ENCODE data around the gene ITGA11. TPM values are rescaled to one million over a fixed set of nuclear protein-coding genes. Genes with fewer than 3 reads are reported as not detected.

Gene ITGA11
- total and polyA plus RNA-seq, 2 experiments from 2014 or later: 0.03 to 0.40 TPM

DNA sequence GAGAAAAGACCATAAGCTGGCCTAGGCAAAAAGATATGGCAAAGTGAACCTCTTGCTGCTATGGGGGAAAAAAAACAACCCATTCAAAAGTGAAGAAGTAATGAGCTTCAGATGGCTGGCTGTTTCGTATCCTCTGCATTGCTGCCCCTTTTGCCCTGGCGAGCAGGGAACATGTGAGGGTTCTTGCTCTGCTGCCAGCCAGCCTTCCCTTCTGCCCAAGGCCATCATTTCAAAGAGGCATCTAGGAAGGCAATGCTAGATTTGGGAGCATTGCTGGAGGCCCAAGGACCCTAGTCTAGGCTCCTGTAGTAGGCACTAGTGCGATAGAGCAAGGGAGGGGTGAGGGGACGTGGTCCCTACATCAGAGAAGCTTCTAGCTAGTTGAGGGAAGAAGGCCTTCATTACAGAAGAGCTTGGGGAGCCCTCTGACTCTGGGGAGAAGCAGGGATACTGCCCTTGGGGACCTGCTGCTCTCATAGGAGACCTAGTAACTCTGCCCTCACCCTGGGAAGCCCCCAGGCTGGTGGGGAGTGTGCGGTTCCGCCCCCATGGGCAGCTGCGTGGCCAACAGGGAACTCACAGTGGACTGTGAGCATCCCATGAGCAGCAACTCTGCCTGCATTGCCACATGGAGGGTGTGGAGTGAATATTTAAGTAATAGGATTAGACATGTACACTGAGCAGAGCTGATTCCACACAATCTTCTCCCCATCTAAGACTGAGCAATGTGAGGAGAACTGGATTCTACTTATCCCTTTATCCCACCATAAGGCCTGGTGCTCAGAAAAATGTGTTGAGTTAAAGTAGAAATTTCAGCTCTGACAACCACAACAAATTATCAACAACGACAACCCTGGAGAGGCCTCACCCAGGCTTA, 21.3 kb downstream of the ITGA11 start:
- no peaks in the 10 kb centered on the region for H3K4me1 ChIP-seq (ENCODE audit: insufficient read depth)
- TF ChIP-seq POLR2AphosphoS5 (IDR thresholded peaks at IDR 0.05; ENCODE audit: low read depth): no peak
- no peaks in the 10 kb centered on the region for H4K20me1 ChIP-seq (replicated peaks; ENCODE audit: insufficient read depth)
- H3K4me3 ChIP-seq: no peak overlapping the region
- no peaks in the 10 kb centered on the region for H3K79me2 ChIP-seq (replicated peaks; ENCODE audit: insufficient read depth)
- no peaks in the 10 kb centered on the region for H3F3A ChIP-seq (replicated peaks; ENCODE audit: low read depth)
- Mint-ChIP-seq H3K27me3 (ENCODE audit: insufficient read depth, low read depth, poor library complexity) (peaks cover 8% of the 10 kb centered on the region), H3K36me3 (ENCODE audit: low read depth) (no peaks in the 10 kb centered on the region), H3K4me3 (no peak overlapping the region), H3K9me3 (no peaks in the 10 kb centered on the region), H3K27ac (no peak overlapping the region), H3K4me1 (no peaks in the 10 kb centered on the region)
- no peak overlapping the region for H3K27ac ChIP-seq (ENCODE audit: low read depth)
- 0 out of 2 replicates have a peak, but pooled peaks cover 4% of the 10 kb centered on the region for H3K9me2 ChIP-seq (ENCODE audit: insufficient read depth)
- H3K4me2 ChIP-seq: no peak overlapping the region
- no peaks in the 10 kb centered on the region for H3K36me3 ChIP-seq (ENCODE audit: insufficient read depth)
- no peak for ATAC-seq
- no peak overlapping the region for H2AFZ ChIP-seq
- no peaks in the 10 kb centered on the region for H3K27me3 ChIP-seq (ENCODE audit: insufficient read depth)
- no peak for DNase-seq (ENCODE audit: low spot score)

GRCh38 chr15:68409736-68410370, 22.1 kb downstream of the ITGA11 start:
- Mint-ChIP-seq H3K4me3 (no peak overlapping the region), H3K27me3 (ENCODE audit: insufficient read depth, low read depth, poor library complexity) (peaks cover 8% of the 10 kb centered on the region), H3K9me3 (no peaks in the 10 kb centered on the region), H3K4me1 (no peaks in the 10 kb centered on the region), H3K27ac (no peak overlapping the region), H3K36me3 (ENCODE audit: low read depth) (no peaks in the 10 kb centered on the region)
- Histone ChIP-seq H3K4me3 (no peak overlapping the region), H2AFZ (no peak overlapping the region), H3K9me2 (ENCODE audit: insufficient read depth) (0 out of 2 replicates have a peak, but pooled peaks cover 1% of the 10 kb centered on the region), H3K79me2 (replicated peaks; ENCODE audit: insufficient read depth) (no peaks in the 10 kb centered on the region), H3K27ac (ENCODE audit: low read depth) (no peak overlapping the region), H3K36me3 (ENCODE audit: insufficient read depth) (no peaks in the 10 kb centered on the region), H3K4me1 (ENCODE audit: insufficient read depth) (no peaks in the 10 kb centered on the region), H4K20me1 (replicated peaks; ENCODE audit: insufficient read depth) (no peaks in the 10 kb centered on the region), H3K4me2 (no peak overlapping the region), H3F3A (replicated peaks; ENCODE audit: low read depth) (no peaks in the 10 kb centered on the region), H3K27me3 (ENCODE audit: insufficient read depth) (no peaks in the 10 kb centered on the region)
- DNase-seq (ENCODE audit: low spot score) (no peak), ATAC-seq (no peak)
- TF ChIP-seq ZNF331 (CRISPR knock-in tag; IDR thresholded peaks at IDR 0.05; ENCODE audit: low read depth) (no peak), ETS1 (IDR thresholded peaks at IDR 0.05) (no peak), ZNF114 (CRISPR knock-in tag; IDR thresholded peaks at IDR 0.05) (no peak), CREB1 (CRISPR knock-in tag; IDR thresholded peaks at IDR 0.05; ENCODE audit: low read depth) (no peak), POLR2AphosphoS5 (IDR thresholded peaks at IDR 0.05; ENCODE audit: low read depth) (no peak), JUNB (IDR thresholded peaks at IDR 0.05; ENCODE audit: unreplicated experiment) (no peak), STAT1 (IDR thresholded peaks at IDR 0.05; ENCODE audit: unreplicated experiment) (no peak), EZH2phosphoT487 (IDR thresholded peaks at IDR 0.05; ENCODE audit: unreplicated experiment) (no peak)
- TF ChIP-seq, protein P1, sequence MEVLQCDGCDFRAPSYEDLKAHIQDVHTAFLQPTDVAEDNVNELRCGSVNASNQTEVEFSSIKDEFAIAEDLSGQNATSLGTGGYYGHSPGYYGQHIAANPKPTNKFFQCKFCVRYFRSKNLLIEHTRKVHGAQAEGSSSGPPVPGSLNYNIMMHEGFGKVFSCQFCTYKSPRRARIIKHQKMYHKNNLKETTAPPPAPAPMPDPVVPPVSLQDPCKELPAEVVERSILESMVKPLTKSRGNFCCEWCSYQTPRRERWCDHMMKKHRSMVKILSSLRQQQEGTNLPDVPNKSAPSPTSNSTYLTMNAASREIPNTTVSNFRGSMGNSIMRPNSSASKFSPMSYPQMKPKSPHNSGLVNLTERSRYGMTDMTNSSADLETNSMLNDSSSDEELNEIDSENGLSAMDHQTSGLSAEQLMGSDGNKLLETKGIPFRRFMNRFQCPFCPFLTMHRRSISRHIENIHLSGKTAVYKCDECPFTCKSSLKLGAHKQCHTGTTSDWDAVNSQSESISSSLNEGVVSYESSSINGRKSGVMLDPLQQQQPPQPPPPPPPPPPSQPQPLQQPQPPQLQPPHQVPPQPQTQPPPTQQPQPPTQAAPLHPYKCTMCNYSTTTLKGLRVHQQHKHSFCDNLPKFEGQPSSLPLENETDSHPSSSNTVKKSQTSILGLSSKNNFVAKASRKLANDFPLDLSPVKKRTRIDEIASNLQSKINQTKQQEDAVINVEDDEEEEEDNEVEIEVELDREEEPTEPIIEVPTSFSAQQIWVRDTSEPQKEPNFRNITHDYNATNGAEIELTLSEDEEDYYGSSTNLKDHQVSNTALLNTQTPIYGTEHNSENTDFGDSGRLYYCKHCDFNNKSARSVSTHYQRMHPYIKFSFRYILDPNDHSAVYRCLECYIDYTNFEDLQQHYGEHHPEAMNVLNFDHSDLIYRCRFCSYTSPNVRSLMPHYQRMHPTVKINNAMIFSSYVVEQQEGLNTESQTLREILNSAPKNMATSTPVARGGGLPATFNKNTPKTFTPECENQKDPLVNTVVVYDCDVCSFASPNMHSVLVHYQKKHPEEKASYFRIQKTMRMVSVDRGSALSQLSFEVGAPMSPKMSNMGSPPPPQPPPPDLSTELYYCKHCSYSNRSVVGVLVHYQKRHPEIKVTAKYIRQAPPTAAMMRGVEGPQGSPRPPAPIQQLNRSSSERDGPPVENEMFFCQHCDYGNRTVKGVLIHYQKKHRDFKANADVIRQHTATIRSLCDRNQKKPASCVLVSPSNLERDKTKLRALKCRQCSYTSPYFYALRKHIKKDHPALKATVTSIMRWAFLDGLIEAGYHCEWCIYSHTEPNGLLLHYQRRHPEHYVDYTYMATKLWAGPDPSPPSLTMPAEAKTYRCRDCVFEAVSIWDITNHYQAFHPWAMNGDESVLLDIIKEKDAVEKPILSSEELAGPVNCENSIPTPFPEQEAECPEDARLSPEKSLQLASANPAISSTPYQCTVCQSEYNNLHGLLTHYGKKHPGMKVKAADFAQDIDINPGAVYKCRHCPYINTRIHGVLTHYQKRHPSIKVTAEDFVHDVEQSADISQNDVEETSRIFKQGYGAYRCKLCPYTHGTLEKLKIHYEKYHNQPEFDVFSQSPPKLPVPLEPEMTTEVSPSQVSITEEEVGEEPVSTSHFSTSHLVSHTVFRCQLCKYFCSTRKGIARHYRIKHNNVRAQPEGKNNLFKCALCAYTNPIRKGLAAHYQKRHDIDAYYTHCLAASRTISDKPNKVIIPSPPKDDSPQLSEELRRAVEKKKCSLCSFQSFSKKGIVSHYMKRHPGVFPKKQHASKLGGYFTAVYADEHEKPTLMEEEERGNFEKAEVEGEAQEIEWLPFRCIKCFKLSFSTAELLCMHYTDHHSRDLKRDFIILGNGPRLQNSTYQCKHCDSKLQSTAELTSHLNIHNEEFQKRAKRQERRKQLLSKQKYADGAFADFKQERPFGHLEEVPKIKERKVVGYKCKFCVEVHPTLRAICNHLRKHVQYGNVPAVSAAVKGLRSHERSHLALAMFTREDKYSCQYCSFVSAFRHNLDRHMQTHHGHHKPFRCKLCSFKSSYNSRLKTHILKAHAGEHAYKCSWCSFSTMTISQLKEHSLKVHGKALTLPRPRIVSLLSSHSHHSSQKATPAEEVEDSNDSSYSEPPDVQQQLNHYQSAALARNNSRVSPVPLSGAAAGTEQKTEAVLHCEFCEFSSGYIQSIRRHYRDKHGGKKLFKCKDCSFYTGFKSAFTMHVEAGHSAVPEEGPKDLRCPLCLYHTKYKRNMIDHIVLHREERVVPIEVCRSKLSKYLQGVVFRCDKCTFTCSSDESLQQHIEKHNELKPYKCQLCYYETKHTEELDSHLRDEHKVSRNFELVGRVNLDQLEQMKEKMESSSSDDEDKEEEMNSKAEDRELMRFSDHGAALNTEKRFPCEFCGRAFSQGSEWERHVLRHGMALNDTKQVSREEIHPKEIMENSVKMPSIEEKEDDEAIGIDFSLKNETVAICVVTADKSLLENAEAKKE (CRISPR knock-in tag; IDR thresholded peaks at IDR 0.05): no peak
- TF ChIP-seq, protein P2, sequence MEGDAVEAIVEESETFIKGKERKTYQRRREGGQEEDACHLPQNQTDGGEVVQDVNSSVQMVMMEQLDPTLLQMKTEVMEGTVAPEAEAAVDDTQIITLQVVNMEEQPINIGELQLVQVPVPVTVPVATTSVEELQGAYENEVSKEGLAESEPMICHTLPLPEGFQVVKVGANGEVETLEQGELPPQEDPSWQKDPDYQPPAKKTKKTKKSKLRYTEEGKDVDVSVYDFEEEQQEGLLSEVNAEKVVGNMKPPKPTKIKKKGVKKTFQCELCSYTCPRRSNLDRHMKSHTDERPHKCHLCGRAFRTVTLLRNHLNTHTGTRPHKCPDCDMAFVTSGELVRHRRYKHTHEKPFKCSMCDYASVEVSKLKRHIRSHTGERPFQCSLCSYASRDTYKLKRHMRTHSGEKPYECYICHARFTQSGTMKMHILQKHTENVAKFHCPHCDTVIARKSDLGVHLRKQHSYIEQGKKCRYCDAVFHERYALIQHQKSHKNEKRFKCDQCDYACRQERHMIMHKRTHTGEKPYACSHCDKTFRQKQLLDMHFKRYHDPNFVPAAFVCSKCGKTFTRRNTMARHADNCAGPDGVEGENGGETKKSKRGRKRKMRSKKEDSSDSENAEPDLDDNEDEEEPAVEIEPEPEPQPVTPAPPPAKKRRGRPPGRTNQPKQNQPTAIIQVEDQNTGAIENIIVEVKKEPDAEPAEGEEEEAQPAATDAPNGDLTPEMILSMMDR (conservative IDR thresholded peaks at IDR 0.05; ENCODE audit: low read depth in 2 of 2): no peak

Measured in GM23338 (cell line).